K562 (cell line): ENCODE measurements around the gene SLC38A1. TPM values are rescaled to one million over a fixed set of nuclear protein-coding genes. Genes with fewer than 3 reads are reported as not detected.
A peak's percentile ranks its signal among the peaks of the same experiment; 100 is the strongest.

Experiments used
- ATF4 ChIP-seq: fragments of 450-650 bp; formaldehyde crosslinking; IDR thresholded peaks from 2 replicates; pipeline ENCODE4 v1.4.0; 2022; ENCODE audit warnings: mild to moderate bottlenecking, moderate library complexity
- BMI1 ChIP-seq: fragments of 150-350 bp; IDR thresholded peaks from 2 replicates; pipeline ENCODE4 v1.6.1; 2014; ENCODE audit warnings: low read length
- BRCA1 ChIP-seq, 2 experiments: fragments of 450-650 bp in 1 of 2; sonication (generic) in 1 of 2; formaldehyde crosslinking in 1 of 2; IDR thresholded peaks; 2 replicates each; pipeline versions ENCODE4 v1.5.0 to v1.6.1; 2017 to 2020; ENCODE audit warnings: mild to moderate bottlenecking in 1 of 2, missing genetic modification reagents in 1 of 2
- DPF2 ChIP-seq: fragments of 450-650 bp; IDR thresholded peaks from 2 replicates; pipeline ENCODE4 v1.6.1; 2016
- E2F1 ChIP-seq: sonication (generic); formaldehyde crosslinking; IDR thresholded peaks from 2 replicates; pipeline ENCODE4 v1.8.1; 2023; ENCODE audit warnings: mild to moderate bottlenecking, missing genetic modification reagents, moderate library complexity
- E2F6 ChIP-seq, 2 experiments: IDR thresholded peaks; 2 replicates each; pipeline ENCODE4 v1.6.1; 2011; ENCODE audit warnings: borderline replicate concordance in 1 of 2, control low read depth in 1 of 2, low read depth in 1 of 2, low read length in 1 of 2, mild to moderate bottlenecking in 1 of 2, mixed read lengths in 1 of 2, moderate library complexity in 1 of 2; ENCODE audit not compliant: insufficient read depth in 1 of 2, insufficient read length in 1 of 2, poor library complexity in 1 of 2, severe bottlenecking in 1 of 2; ENCODE audit errors: extremely low read depth in 1 of 2
- ETV1 ChIP-seq: fragments of 450-650 bp; conservative IDR thresholded peaks from 2 replicates; pipeline ENCODE4 v1.6.1; 2016; ENCODE audit warnings: missing genetic modification characterization, control low read depth, low read depth, missing compliant biosample characterization
- JUN ChIP-seq, 2 experiments: sonication (generic) in 1 of 2; formaldehyde crosslinking in 1 of 2; IDR thresholded peaks; 2 replicates each; pipeline versions ENCODE4 v1.6.1 to v1.8.0; 2012 to 2022; ENCODE audit warnings: borderline replicate concordance in 2 of 2, mild to moderate bottlenecking in 2 of 2, improper control_type of control experiment in 1 of 2, low read depth in 1 of 2, low read length in 1 of 2, missing genetic modification reagents in 1 of 2
- KLF10 ChIP-seq: fragments of 250-450 bp; sonication (Bioruptor Pico); IDR thresholded peaks from 2 replicates; pipeline ENCODE4 v1.6.1; 2021; ENCODE audit warnings: matching md5 sums
- MCM7 ChIP-seq, 2 experiments: fragments of 450-650 bp; IDR thresholded peaks; 2 replicates each; pipeline ENCODE4 v1.6.1; 2016 to 2018
- NCOA2 ChIP-seq, 2 experiments: fragments of 450-650 bp; IDR thresholded peaks; 2 replicates each; pipeline ENCODE4 v1.6.1; 2018; ENCODE audit warnings: mild to moderate bottlenecking in 2 of 2, moderate library complexity in 1 of 2; ENCODE audit not compliant: partially characterized antibody in 2 of 2
- PRMT5 ChIP-seq: sonication (generic); formaldehyde crosslinking; IDR thresholded peaks from 2 replicates; pipeline ENCODE4 v1.5.0; 2020; ENCODE audit warnings: missing genetic modification reagents
- TAF1 ChIP-seq: IDR thresholded peaks from 2 replicates; pipeline ENCODE4 v1.6.1; 2011; ENCODE audit warnings: mild to moderate bottlenecking, low read length, moderate library complexity; ENCODE audit not compliant: insufficient read depth, control insufficient read depth, severe bottlenecking; ENCODE audit errors: extremely low read depth
- U2AF2 ChIP-seq: fragments of 200-400 bp; formaldehyde crosslinking; optimal IDR thresholded peaks from 2 replicates; pipeline ENCODE3; 2017; ENCODE audit warnings: low read depth, mild to moderate bottlenecking, low read length
- ZFP1 ChIP-seq: fragments of 450-650 bp; formaldehyde crosslinking; IDR thresholded peaks from 2 replicates; pipeline ENCODE4 v1.4.0; 2020; ENCODE audit warnings: mild to moderate bottlenecking, mixed read lengths
- ZNF274 ChIP-seq: IDR thresholded peaks from 2 replicates; pipeline ENCODE4 v1.6.1; 2011; ENCODE audit warnings: low read depth, mild to moderate bottlenecking, low read length, moderate library complexity, borderline replicate concordance
- ZNF507 ChIP-seq: conservative IDR thresholded peaks from 2 replicates; pipeline ENCODE4 v1.6.1; 2017; ENCODE audit warnings: missing genetic modification characterization, missing compliant biosample characterization
- ZNF639 ChIP-seq, 2 experiments: fragments of 200-800 bp in 1 of 2; sonication (Bioruptor generic) in 1 of 2; sonication (generic) in 1 of 2; formaldehyde crosslinking in 1 of 2; IDR thresholded peaks in 1 of 2; conservative IDR thresholded peaks in 1 of 2; 2 replicates each; pipeline versions ENCODE4 v1.5.0 to v1.6.1; 2016 to 2020; ENCODE audit warnings: missing compliant biosample characterization in 1 of 2, missing genetic modification characterization in 1 of 2, missing genetic modification reagents in 1 of 2
- ZNF717 ChIP-seq: fragments of 250-450 bp; sonication (Bioruptor Pico); IDR thresholded peaks from 2 replicates; pipeline ENCODE4 v1.5.0; 2021
- polyA plus RNA-seq, 8 experiments: library from polyadenylated mRNA; depleted of rRNA in 4 of 8; stranded (reverse) in 5 of 8; unstranded in 3 of 8; fragments of >200 nt; fragmentation: Nextera tagmentation in 2 of 8; fragmentation: Illumina TruSeq in 1 of 8; extraction: Ambion mirVana in 2 of 8; extraction: Trizol in 1 of 8; gene quantifications; 2 replicates each; pipeline versions ENCODE4 v1.2.1 to v1.2.3, GENCODE V29; 2011 to 2014; ENCODE audit warnings: inconsistent platforms in 1 of 8, missing spikeins in 1 of 8
- total RNA-seq, 7 experiments: library from RNA; depleted of rRNA in 6 of 7; stranded (reverse); fragments of >200 nt in 6 of 7; fragmentation: Illumina TruSeq in 2 of 7; extraction: Trizol in 2 of 7; gene quantifications; 2 replicates each; pipeline versions ENCODE4 v1.2.1 to v1.2.3, GENCODE V29; 2011 to 2021; ENCODE audit warnings: low replicate concordance in 1 of 7
- TF ChIP-seq, protein P1 (sequence below): fragments of 450-650 bp; conservative IDR thresholded peaks from 2 replicates; pipeline ENCODE4 v1.6.1; 2016; ENCODE audit warnings: missing genetic modification characterization, low read depth, mild to moderate bottlenecking, control low read depth, missing compliant biosample characterization

The SLC38A1 gene
- total and polyA plus RNA-seq, 9 of the 15 experiments (the other 6 are each of a cell fraction or from before 2014, with no cell fraction given), result 51.9 to 112 (median 75.0) TPM

GRCh38 chr12:46219877-46220655 lies 48.8 kb downstream of the SLC38A1 start (continued):
- TF ChIP-seq E2F1 (CRISPR knock-in tag) (no peak), PRMT5 (no peak), BRCA1 (IDR thresholded peaks at IDR 0.05) (no peak), BRCA1 (CRISPR knock-in tag; IDR thresholded peaks at IDR 0.05) (no peak), U2AF2 (no peak), TAF1 (no peak), KLF10 (CRISPR knock-in tag) (no peak), ZNF717 (CRISPR knock-in tag) (no peak), BMI1 (no peak), ATF4 (CRISPR knock-in tag) (0 out of 2 replicates have a peak, but pooled peaks have one; percentile 31), MCM7 (IDR thresholded peaks at IDR 0.05) (no peak), ZNF639 (CRISPR knock-in tag; conservative IDR thresholded peaks at IDR 0.05 in 1 of 2, IDR thresholded peaks at IDR 0.05 in 1 of 2) (peak in 1 of 2 experiments; percentile 28; a peak in 1 of 4 replicates), ZFP1 (no peak), JUN (IDR thresholded peaks at IDR 0.05; ENCODE audit: borderline replicate concordance, low read depth, low read length) (peak; percentile 99), JUN (CRISPR knock-in tag; IDR thresholded peaks at IDR 0.05; ENCODE audit: borderline replicate concordance) (peak; percentile 78; the same call in 1 of the 2 replicates), DPF2 (peak; percentile 98), ETV1 (tag) (peak; percentile 9; the same call in 1 of the 2 replicates), ZNF274 (no peak), ZNF507 (tag) (no peak), E2F6 (IDR thresholded peaks at IDR 0.05; ENCODE audit: borderline replicate concordance in 1 of 2, extremely low read depth in 1 of 2, insufficient read depth in 1 of 2, insufficient read length in 1 of 2, low read depth in 1 of 2, low read length in 1 of 2, poor library complexity in 1 of 2, severe bottlenecking in 1 of 2) (no peak), NCOA2 (IDR thresholded peaks at IDR 0.05; ENCODE audit: partially characterized antibody in 2 of 2) (no peak)
- TF ChIP-seq, protein P1, sequence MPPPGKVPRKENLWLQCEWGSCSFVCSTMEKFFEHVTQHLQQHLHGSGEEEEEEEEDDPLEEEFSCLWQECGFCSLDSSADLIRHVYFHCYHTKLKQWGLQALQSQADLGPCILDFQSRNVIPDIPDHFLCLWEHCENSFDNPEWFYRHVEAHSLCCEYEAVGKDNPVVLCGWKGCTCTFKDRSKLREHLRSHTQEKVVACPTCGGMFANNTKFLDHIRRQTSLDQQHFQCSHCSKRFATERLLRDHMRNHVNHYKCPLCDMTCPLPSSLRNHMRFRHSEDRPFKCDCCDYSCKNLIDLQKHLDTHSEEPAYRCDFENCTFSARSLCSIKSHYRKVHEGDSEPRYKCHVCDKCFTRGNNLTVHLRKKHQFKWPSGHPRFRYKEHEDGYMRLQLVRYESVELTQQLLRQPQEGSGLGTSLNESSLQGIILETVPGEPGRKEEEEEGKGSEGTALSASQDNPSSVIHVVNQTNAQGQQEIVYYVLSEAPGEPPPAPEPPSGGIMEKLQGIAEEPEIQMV (tag), result no peak
